ENCODE results near the gene ABLIM3.

The ABLIM3 gene

GRCh38 chr5:149203921-149204441 is 62.7 kb downstream of the ABLIM3 start:
- DNase-seq (ENCODE audit: low read depth, low spot score), result peak; percentile 39
- no peak for TF ChIP-seq CTCF (IDR thresholded peaks at IDR 0.05; ENCODE audit: low read depth, low read length)
- in situ Hi-C loops (cut with HindIII; ENCODE audit: low sequenced_read_pairs), result no loop called here
- H3K4me3 ChIP-seq (ENCODE audit: low read depth, low read length), result no peak overlapping the region

GRCh38 chr5:149205625-149206523 is 64.6 kb downstream of the ABLIM3 start:
- no peak for TF ChIP-seq CTCF (IDR thresholded peaks at IDR 0.05; ENCODE audit: low read depth, low read length)
- H3K4me3 ChIP-seq (ENCODE audit: low read depth, low read length), result no peak overlapping the region
- in situ Hi-C loops (cut with HindIII; ENCODE audit: low sequenced_read_pairs), result no loop called here
- peak; percentile 78 for DNase-seq (ENCODE audit: low read depth, low spot score)

GRCh38 chr5:149206524-149207141 is 65.3 kb downstream of the ABLIM3 start:
- no peak overlapping the region for H3K4me3 ChIP-seq (ENCODE audit: low read depth, low read length)
- TF ChIP-seq CTCF (IDR thresholded peaks at IDR 0.05; ENCODE audit: low read depth, low read length), result no peak
- in situ Hi-C loops (cut with HindIII; ENCODE audit: low sequenced_read_pairs), result no loop called here
- no peak for DNase-seq (ENCODE audit: low read depth, low spot score)

- in situ Hi-C loops (cut with HindIII; ENCODE audit: low sequenced_read_pairs), result no loop called here
- TF ChIP-seq CTCF (IDR thresholded peaks at IDR 0.05; ENCODE audit: low read depth, low read length), result no peak
- DNase-seq (ENCODE audit: low read depth, low spot score), result no peak
- H3K4me3 ChIP-seq (ENCODE audit: low read depth, low read length), result no peak overlapping the region
Observed at GRCh38 chr5:149207831-149208230, 66.5 kb downstream of the ABLIM3 start.

GRCh38 chr5:149210225-149210624 is 68.9 kb downstream of the ABLIM3 start:
- in situ Hi-C loops (cut with HindIII; ENCODE audit: low sequenced_read_pairs), result no loop called here
- DNase-seq (ENCODE audit: low read depth, low spot score), result peak; percentile 76
- H3K4me3 ChIP-seq (ENCODE audit: low read depth, low read length), result no peak overlapping the region
- TF ChIP-seq CTCF (IDR thresholded peaks at IDR 0.05; ENCODE audit: low read depth, low read length), result no peak

- in situ Hi-C loops (cut with HindIII; ENCODE audit: low sequenced_read_pairs), result no loop called here
- TF ChIP-seq CTCF (IDR thresholded peaks at IDR 0.05; ENCODE audit: low read depth, low read length), result no peak
Observed at GRCh38 chr5:149210968-149211490, 69.7 kb downstream of the ABLIM3 start.

More at GRCh38 chr5:149210968-149211490, 69.7 kb downstream of the ABLIM3 start:
- no peak overlapping the region for H3K4me3 ChIP-seq (ENCODE audit: low read depth, low read length)
- DNase-seq (ENCODE audit: low read depth, low spot score), result no peak

Data from astrocyte of the spinal cord (primary cell).